K562 (cell line): ENCODE data around the gene LRRC74B.
A peak's percentile ranks its signal among the peaks of the same experiment; 100 is the strongest.

ENCODE experiments used
- CTCF ChIP-seq, 3 experiments: IDR thresholded peaks in 2 of 3; conservative IDR thresholded peaks in 1 of 3; 2 replicates each; pipeline ENCODE4 v1.5.1; 2011 to 2012; ENCODE audit warnings: low read length in 3 of 3, mild to moderate bottlenecking in 3 of 3, control low read depth in 2 of 3, improper control_type of control experiment in 1 of 3, inconsistent platforms in 1 of 3, low read depth in 1 of 3, mixed read lengths in 1 of 3, moderate library complexity in 1 of 3; ENCODE audit not compliant: insufficient read depth in 2 of 3
- ETV6 ChIP-seq, 3 experiments: fragments of 150-350 bp in 1 of 3; sonication (generic) in 1 of 3; formaldehyde crosslinking in 1 of 3; IDR thresholded peaks; 2 replicates each; pipeline versions ENCODE4 v1.6.1 to v1.8.0; 2014 to 2022; ENCODE audit warnings: borderline replicate concordance in 2 of 3, low read depth in 2 of 3, antibody characterized with exemption in 1 of 3, low read length in 1 of 3, mild to moderate bottlenecking in 1 of 3, missing genetic modification reagents in 1 of 3
- HNRNPL ChIP-seq: fragments of 200-400 bp; formaldehyde crosslinking; IDR thresholded peaks from 2 replicates; pipeline ENCODE4 v1.6.1; 2017; ENCODE audit warnings: low read depth, mild to moderate bottlenecking, low read length
- LARP7 ChIP-seq: fragments of 450-650 bp; IDR thresholded peaks from 2 replicates; pipeline ENCODE4 v1.6.1; 2016
- POLR2A ChIP-seq: fragments of 450-650 bp; conservative IDR thresholded peaks from 2 replicates; pipeline ENCODE4 v1.6.1; 2016
- TF ChIP-seq, protein P1 (sequence below), 2 experiments: fragments of 450-650 bp; formaldehyde crosslinking in 1 of 2; IDR thresholded peaks; 2 replicates each; pipeline versions ENCODE4 v1.4.0 to v1.6.1; 2014 to 2020; ENCODE audit warnings: mild to moderate bottlenecking in 2 of 2, borderline replicate concordance in 1 of 2, low read depth in 1 of 2

GRCh38 chr22:21009638-21010425 is 35.9 kb upstream of the LRRC74B start:
- no peak for TF ChIP-seq POLR2A
- no peak for TF ChIP-seq ETV6 (IDR thresholded peaks at IDR 0.05; ENCODE audit: borderline replicate concordance in 1 of 2, low read depth in 2 of 2, low read length in 1 of 2)
- no peak for TF ChIP-seq ETV6 (CRISPR knock-in tag; IDR thresholded peaks at IDR 0.05; ENCODE audit: borderline replicate concordance)
- TF ChIP-seq, protein P1, sequence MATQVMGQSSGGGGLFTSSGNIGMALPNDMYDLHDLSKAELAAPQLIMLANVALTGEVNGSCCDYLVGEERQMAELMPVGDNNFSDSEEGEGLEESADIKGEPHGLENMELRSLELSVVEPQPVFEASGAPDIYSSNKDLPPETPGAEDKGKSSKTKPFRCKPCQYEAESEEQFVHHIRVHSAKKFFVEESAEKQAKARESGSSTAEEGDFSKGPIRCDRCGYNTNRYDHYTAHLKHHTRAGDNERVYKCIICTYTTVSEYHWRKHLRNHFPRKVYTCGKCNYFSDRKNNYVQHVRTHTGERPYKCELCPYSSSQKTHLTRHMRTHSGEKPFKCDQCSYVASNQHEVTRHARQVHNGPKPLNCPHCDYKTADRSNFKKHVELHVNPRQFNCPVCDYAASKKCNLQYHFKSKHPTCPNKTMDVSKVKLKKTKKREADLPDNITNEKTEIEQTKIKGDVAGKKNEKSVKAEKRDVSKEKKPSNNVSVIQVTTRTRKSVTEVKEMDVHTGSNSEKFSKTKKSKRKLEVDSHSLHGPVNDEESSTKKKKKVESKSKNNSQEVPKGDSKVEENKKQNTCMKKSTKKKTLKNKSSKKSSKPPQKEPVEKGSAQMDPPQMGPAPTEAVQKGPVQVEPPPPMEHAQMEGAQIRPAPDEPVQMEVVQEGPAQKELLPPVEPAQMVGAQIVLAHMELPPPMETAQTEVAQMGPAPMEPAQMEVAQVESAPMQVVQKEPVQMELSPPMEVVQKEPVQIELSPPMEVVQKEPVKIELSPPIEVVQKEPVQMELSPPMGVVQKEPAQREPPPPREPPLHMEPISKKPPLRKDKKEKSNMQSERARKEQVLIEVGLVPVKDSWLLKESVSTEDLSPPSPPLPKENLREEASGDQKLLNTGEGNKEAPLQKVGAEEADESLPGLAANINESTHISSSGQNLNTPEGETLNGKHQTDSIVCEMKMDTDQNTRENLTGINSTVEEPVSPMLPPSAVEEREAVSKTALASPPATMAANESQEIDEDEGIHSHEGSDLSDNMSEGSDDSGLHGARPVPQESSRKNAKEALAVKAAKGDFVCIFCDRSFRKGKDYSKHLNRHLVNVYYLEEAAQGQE (IDR thresholded peaks at IDR 0.05; ENCODE audit: borderline replicate concordance), result no peak
- TF ChIP-seq, protein P1 (CRISPR knock-in tag; IDR thresholded peaks at IDR 0.05; ENCODE audit: low read depth), result peak; percentile 98
- no peak for TF ChIP-seq CTCF (IDR thresholded peaks at IDR 0.05 in 2 of 3, conservative IDR thresholded peaks at IDR 0.05 in 1 of 3; ENCODE audit: insufficient read depth in 2 of 3, low read depth in 1 of 3, low read length in 3 of 3)
- TF ChIP-seq LARP7, result no peak
- peak; percentile 95 for TF ChIP-seq HNRNPL
